NCI-H446 (cell line): ENCODE measurements around the gene ANO7.

ENCODE experiments used
- DNase-seq, 2 experiments: peaks; one replicate each; lab custom pipeline; 2025; lab: John Stamatoyannopoulos, UW

Gene ANO7

DNA sequence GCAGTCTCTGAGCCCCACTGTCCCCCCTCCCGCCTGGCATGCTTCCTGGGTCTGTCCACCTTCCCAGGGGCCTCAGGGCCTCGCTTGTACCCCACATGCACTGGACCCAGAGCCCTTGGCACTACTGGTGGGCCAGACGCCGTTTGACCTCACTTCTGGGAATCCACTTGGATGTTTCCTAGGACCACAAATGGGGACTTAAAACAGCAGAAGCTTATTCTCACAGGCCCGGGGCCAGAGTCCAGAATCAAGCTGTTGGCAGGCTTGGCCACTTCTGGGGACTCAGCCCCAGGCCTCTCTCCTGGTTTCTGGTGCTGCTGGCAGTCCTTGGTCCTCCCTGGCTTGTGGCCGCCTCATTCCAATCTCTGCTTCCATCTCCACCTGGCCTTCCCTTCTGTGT, 19.6 kb downstream of the ANO7 start:
- DNase-seq = no peak

DNA sequence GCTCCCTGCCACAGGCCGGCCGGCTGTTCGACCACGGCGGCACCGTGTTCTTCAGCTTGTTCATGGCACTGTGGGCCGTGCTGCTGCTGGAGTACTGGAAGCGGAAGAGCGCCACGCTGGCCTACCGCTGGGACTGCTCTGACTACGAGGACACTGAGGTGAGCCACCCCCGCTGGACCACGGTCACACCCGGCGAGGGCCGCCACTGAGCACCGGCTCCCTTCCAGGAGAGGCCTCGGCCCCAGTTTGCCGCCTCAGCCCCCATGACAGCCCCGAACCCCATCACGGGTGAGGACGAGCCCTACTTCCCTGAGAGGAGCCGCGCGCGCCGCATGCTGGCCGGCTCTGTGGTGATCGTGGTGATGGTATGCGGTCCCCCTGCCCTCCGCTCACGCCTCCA, 20.8 kb downstream of the ANO7 start:
- DNase-seq = no peak

DNA sequence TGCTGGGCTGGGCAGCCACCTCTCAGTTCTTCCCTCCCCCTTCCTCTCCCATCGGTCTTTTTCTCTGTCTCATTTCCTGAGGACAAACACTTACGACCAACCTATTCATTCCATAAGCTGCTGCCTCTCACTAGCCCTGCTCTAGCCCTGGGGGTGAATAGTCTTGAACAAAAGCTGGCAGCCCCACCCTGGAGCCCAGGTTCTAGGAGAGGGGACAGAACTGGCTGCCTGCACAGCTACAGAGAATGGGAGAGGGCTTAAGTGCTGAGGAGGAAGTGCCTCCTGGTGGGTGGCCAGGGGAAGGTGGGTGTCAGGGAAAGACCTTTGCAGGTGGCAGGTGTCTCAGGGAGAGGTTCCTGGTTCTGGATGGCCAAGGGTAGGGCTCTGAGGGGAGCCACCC, 22.8 kb downstream of the ANO7 start:
- DNase-seq = no peak

DNA sequence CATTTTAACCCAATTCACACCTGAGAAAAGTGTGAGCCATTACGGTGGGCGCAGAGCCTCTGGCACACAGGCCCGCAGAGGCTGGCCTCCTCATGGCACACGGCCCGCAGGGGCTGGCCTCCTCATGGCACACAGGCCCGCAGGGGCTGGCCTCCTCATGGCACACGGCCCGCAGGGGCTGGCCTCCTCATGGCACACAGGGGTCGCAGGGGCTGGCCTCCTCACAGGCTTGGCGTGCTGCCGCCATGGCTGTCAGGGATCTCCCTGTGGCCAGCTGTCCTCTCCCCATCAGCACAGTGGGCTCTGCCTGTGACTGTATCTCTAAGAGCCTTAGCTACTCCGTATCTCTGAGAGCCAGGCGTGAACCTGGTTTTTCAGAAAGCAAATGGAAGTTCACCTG, 24.6 kb downstream of the ANO7 start:
- peak in 1 of 2 experiments; percentile 24 for DNase-seq

DNA sequence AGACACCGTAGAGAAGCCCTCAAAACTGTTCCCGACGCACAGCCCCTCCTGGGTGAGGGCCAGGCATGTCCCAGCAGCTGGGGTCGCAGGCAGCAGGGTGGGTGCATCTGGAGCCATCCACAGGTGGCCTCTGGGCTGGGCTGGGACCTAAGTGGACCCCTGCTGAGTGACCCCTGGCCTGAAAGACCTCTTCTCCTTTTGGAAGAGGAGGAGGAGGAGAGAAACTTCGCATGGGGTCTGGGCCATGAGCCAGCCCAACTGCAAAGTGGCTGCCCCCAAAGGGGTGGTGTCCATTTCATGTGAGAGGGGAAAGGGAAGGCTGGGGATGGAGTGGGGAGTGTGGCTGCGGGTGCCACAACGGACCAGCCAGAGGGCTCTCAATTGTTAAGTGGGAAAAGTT, 25.1 kb downstream of the ANO7 start:
- no peak for DNase-seq

DNA sequence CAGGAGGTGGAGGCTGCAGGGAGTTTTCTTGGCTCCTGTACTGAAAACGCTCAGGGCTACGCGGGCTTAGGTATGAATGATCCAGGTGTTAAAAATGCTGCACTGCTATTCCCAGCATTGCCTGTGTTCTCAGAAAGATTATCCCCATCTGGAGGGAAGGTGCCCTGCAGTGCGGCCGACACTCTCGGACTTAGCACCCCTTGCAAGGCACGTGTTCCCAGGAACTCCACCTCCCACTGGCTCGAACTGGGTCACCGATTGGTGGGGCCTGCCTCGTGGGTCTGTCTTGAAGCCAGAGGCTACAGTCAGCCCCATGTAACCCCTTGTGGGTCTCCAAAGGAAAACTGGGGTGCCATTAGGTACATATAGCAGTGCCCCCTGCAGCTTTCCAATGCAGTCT, 25.7 kb downstream of the ANO7 start:
- DNase-seq = no peak

DNA sequence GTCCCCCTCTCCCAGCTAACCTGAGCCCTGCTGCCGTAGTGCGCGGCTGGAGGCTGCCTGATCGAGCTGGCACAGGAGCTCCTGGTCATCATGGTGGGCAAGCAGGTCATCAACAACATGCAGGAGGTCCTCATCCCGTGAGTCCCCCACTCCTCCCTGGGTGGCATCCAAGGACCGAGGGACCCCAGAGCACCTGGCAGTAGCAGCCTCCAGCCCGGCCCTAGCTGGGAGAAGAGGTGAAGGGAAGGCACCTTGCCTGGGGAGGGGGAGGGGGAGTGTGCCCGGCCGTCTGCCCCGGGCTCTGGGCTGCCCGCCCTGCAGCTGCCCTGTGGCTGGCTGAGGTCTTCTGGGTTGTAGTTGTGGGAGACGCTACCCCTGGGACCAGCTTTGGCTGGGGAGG, 26.3 kb downstream of the ANO7 start:
- no peak for DNase-seq

DNA sequence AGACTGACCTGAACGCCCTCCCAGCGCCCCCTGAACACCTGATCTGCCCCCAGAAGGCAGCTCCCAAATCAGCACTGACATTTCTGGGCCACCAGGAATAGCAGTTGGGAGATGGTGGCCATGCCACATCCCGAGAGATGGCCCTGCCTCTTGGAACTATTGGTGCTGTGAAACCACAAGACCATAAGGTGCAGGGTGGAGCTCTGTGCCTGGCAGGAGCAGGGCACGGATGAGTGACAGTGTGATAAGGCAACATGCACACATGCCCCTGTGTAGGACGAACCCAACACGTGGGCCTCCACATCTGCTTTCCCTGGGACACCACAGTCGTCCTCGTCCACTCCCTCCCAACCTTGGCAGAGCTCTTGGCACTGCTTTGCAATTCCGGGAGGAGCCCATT, 26.9 kb downstream of the ANO7 start:
- no peak for DNase-seq

DNA sequence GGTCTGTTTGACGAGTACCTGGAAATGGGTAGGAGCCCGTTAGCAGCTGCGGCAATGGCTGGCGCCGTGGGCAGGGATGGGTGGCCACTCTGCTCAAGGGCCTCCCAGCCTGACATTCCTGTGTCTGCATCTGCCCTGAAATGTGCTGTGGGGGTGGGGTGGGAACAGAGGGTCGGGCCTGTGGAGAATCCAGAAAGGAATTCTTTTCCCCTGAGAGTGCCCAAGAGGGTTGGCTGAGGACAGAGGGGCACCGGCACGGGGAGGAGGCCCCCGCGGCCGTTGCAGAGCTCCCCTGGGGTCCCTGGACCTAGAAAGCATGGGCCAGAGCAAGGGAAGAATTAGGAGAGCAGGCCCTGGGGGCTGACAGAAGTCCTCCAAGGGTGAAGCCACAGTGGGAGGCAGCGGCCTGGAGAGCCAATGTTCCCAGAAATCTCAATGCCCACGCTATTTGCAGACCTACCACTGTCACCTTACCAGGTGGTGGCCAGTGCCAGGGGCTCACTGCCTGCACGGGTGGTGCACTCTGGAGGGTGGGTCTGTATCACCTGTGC, 27.8 kb downstream of the ANO7 start:
- DNase-seq = no peak

DNA sequence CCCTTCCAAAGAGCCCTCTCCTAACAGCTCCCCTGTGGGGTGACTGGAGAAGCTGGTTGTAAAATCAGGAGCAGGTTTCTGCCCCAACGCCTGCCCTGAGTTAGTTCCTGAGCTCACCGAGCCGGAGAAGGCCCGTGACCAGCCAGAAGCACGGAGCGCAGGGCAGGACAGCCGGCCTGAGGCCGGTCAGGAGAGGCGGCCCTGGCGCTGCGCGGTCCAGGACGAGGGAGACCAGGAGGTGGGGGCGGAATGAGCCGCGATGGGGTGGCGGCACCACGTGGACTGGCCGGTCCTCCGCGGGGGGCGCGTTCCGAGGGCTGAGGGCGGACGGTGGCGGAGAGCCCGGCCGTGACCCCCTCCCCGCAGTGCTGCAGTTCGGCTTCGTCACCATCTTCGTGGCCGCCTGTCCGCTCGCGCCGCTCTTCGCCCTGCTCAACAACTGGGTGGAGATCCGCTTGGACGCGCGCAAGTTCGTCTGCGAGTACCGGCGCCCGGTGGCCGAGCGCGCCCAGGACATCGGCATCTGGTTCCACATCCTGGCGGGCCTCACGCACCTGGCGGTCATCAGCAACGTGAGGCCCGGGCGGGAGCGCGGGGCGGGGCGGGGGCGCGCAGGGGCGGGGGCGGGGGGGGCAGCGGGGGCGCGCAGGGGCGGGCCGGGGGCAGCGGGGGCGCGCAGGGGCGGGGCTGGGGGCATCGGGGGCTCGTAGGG, 29.0 kb downstream of the ANO7 start:
- peak in 1 of 2 experiments; percentile 7 for DNase-seq

DNA sequence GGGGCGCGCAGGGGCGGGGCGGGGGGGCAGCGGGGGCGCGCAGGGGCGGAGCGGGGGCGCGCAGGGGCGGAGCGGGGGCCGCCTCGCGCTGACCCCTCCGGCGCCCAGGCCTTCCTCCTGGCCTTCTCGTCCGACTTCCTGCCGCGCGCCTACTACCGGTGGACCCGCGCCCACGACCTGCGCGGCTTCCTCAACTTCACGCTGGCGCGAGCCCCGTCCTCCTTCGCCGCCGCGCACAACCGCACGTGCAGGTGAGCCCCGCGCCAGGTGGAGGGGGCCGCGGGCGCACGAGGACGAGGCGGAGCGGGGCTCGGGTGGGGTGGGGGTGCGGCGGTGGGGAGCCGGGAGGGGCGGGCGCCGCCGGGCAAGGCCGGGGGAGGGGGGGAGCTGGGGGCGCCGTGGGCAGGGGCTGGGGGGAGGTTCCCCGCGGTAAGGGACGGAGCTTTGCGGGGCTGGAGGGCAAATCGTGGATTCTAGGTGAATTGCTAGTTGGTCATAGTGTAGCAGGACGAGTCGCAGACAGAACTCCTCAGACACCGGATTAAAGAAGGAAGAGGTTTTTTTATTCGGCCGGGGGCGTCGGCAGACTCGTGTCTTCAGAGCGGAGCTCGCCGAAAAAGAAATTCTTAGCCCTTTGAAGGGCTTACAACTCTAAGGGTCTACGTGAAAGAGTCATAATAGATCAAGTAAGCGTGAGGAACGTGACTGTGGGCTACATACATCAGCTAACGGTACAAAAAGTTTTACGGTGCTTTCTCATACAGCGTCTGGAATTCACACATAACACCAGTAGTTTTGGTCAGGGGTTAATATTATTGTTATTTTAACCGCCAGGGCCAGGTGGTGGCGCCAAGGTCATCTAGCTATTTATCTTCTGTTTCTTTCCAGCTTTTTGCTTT, 29.9 kb downstream of the ANO7 start:
- no peak for DNase-seq

DNA sequence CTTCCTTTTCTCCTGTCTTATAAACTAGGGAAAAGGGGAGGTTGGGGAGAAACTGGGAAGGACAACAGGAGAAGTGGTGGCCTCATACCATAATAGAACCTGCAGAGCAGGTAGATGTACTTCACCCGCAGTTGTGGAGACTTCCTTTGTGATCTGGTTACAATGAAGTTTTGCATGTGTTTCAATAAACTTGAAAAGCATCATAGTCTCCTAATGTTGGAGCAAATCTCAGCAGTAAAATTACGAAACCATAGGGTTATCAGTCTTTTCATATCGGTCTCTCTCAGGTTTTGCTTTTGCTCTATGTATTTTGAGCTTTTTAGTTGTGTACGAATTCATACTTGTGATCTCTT, 30.5 kb downstream of the ANO7 start:
- DNase-seq = no peak

DNA sequence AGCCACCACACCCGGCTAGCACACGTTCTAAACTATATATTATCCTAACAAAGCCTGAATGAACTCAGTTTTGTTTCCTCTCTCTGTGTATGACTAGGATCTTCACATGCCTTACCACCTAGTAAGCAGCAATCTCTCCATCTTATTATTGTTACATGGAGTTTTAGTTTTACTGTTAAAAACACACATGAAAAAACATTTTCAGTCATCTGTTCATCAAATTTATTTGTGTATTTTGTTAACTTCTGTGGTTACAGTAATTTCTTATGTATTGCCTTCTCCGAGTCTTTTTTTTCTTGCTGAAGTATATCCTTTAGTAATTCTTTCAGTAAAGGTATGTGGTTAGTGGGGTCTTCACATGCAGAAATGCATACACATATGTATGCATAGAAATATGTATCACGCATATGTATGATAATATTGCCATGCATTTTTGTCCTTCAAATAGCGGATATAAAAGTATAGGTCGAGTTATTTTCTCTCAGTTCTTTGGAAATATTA, 31.4 kb downstream of the ANO7 start:
- no peak for DNase-seq

DNA sequence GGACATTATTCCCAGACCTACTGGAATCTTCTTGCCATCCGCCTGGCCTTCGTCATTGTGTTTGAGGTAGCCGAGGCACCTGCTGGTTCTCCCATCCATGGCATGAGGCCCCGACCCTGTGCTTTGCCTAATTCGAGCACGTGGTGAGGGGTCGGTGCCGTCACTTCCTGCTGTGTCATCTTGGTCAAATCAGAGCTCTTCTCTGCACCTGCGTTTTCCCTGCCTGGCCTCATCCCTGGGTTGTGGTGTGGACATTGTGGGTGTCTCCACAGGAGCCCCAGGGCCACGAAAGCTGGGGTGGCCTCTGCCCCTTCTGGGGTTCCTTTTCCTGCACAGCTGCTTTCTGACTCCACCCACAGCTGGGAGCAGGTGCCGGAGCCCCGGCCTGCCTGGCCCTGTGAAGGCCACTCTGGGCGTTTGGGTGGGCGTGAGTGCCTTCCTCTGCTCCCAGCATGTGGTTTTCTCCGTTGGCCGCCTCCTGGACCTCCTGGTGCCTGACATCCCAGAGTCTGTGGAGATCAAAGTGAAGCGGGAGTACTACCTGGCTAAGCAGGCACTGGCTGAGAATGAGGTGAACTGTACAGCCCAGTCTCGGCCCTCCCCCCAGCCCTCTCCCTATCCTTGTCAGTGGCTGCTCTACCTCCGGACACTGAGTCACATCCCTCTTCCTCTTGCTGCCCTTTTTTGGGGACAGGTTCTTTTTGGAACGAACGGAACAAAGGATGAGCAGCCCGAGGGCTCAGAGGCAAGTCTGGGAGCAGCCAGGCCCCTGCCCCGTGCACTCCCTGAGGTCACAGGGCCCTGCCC, 34.9 kb downstream of the ANO7 start:
- DNase-seq = no peak

DNA sequence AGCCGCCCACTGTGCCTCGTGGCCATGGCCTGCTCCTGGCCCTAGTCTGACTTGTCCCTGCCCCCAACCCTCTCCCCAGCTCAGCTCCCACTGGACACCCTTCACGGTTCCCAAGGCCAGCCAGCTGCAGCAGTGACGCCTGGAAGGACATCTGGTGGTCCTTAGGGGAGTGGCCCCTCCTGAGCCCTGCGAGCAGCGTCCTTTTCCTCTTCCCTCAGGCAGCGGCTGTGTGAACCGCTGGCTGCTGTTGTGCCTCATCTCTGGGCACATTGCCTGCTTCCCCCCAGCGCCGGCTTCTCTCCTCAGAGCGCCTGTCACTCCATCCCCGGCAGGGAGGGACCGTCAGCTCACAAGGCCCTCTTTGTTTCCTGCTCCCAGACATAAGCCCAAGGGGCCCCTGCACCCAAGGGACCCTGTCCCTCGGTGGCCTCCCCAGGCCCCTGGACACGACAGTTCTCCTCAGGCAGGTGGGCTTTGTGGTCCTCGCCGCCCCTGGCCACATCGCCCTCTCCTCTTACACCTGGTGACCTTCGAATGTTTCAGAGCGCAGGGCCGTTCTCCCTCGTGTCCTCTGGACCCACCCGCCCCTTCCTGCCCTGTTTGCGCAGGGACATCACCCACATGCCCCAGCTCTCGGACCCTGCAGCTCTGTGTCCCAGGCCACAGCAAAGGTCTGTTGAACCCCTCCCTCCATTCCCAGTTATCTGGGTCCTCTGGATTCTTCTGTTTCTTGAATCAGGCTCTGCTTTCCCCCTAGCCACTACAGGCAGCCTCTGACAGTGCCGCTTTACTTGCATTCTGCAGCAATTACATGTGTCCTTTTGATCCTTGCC, 35.8 kb downstream of the ANO7 start:
- DNase-seq = no peak

DNA sequence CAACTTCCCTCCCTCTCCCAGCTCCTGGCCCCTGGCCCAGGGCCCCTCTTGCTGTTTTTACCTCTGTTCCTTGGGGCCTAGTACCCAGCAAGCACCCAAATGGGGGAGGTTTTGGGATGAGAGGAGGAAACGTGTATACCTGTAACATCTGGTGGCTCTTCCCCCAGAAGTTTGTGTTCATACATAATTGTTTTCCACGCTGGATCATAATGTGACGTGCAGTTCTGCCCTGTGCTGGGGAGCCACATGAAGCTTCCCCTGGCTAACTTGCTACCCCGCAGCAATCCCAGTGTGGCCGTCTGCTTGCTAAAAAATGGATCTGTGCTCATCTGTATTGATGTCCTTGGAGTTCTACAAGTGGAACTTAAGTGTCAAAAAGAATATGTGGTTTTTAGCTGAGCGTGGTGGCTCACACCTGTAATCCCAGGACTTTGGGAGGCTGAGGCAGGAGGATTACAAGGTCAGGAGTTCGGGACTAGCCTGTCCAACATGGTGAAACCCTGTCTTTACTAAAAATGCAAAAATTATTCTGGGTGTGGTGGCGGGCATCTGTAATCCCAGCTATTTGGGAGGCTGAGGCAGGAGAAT, 36.5 kb downstream of the ANO7 start:
- DNase-seq = no peak

DNA sequence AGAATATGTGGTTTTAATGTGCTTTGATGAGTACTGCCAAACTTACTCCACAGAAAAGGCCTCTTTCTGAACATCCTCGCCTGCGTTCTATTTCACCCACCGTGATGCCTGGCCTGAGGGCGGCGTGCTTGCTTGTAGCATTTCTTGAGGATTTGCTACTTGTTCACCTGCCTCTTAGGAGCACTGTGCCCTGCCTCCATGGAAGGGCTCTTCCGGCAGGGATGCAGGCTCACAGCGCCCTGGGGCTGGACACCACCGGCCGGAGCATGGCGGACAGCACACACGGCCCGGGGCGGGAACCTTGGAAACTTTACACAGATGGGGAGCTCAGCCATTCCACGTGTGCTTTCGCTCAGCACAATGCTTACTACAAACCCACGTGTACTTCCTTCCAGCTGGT, 37.1 kb downstream of the ANO7 start:
- no peak for DNase-seq

DNA sequence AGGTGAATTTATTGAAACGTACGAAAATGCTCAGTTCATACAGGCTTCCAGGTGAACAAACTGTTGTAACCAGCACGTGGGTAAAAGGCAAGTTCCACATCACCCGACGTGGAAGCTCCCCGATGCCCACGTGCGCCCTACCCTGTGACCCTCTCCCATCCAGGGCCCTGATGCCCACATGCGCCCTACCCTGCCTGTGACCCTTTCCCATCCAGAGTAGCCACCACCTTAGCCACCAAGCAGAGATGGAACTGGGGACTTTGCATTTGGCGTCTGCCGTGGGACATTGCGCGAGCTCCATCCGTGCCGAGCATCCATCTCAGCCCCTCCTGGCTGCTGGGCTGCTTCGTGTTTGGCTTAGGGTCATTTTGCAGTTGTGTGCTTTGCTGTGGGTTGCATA, 37.5 kb downstream of the ANO7 start:
- DNase-seq = no peak

DNA sequence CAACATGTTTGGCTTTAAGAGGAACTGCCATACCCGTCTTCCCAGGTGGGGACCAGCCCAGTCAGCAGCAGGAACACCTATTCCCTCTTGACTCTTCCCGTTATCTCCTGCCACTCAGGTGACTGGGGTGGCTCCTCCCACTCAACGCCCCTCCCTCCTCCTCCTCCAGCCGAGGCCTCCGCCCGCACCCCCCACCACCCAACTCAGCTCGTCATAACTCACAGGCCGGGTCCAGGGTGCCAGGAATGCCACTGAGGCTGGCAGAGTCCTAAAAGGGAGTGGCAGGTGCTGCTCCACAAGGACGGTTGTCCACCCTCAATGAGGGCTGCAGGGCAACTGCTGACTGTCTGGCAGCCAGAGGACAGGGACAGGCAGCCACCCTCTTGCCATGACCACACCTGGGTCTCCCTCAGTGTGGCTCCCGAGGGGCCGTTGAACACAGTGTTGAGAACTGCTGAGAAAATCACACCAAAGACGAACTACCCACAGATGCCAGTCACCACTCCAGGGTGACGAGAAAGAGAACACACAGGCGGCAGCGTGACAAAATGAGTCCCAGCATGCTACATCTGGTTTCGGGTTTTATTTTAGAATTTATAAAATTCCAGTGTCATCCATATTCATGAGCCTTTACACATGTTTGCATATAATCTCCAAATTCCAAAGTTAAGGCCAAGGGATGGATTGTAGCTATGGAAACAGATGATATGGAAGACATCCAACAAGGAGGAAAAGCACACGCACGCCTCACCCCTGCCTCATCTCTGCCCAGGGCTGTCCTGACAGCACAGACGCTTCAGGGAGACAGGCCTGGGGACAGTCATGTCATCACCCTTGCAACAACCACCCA, 38.5 kb downstream of the ANO7 start:
- no peak for DNase-seq

DNA sequence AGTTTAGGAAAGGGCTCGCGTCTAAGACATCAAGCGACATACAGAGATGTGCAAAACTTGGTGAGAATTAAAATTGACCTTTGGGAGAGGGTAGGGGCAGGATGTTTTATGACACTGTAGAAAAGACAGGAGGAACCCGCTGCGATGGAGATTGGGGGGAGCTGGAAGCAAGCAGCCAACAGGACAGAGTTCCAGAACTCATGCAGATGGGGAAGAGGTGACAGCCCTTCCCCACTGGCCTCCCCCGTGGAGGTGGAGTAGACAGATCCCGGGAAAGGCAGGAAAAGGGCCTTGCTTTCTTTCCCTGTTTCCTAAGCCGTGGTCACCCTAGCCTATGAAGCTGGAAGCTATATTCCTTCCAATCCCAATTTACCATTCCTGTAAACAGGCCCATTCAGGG, 39.1 kb downstream of the ANO7 start:
- no peak for DNase-seq
